OCI-LY1 (cell line): ENCODE results near the gene S1PR1.

Experiments
- CTCF ChIP-seq: fragments of 200-600 bp; sonication (generic), shearing (Covaris generic); IDR thresholded peaks from 2 replicates; pipeline ENCODE4 v1.5.1; 2017; ENCODE audit warnings: mild to moderate bottlenecking, antibody characterized with exemption, low read length, moderate library complexity, mixed read lengths
- EZH2 ChIP-seq: fragments of 200-600 bp; sonication (generic), shearing (Covaris generic); IDR thresholded peaks from 2 replicates; pipeline ENCODE4 v1.8.0; 2017; ENCODE audit warnings: borderline replicate concordance, mixed run types, mild to moderate bottlenecking, antibody characterized with exemption, low read length, moderate library complexity, mixed read lengths

- TF ChIP-seq CTCF: no peak
- TF ChIP-seq EZH2: no peak
These were observed 37.2 kb upstream of the S1PR1 start for GRCh38 chr1:101199637-101199982.
